Measurements from ENCODE around the gene CRYL1. TPM values are rescaled to one million over a fixed set of nuclear protein-coding genes. Genes with fewer than 3 reads are reported as not detected.

Gene CRYL1
- total and polyA plus RNA-seq, 2 of the 13 experiments (the other 11 are each of a cell fraction or from before 2014, with no cell fraction given) = 57.2 to 115 TPM

- H3K27me3 ChIP-seq (ENCODE audit: control insufficient read depth in 1 of 2, insufficient read depth in 2 of 2, low read length in 2 of 2) = no peaks in the 10 kb centered on the region; a peak in 1 of 5 replicates
- H3K27ac ChIP-seq (ENCODE audit: extremely low read length, insufficient read depth, low read length) = no peak overlapping the region
- no TSS peak for BruUV-seq (replicated peaks)
- no peak overlapping the region for H3K4me3 ChIP-seq (replicated peaks in 1 of 3; ENCODE audit: insufficient read depth in 1 of 3, low read depth in 2 of 3, low read length in 3 of 3)
- H3K36me3 ChIP-seq (replicated peaks in 1 of 2; ENCODE audit: control insufficient read depth in 1 of 2, insufficient read depth in 2 of 2, low read length in 2 of 2) = peaks cover 2 to 6% of the 10 kb centered on the region in 2 experiments; a peak in 3 of 5 replicates
- TF ChIP-seq REPIN1 (CRISPR knock-in tag; IDR thresholded peaks at IDR 0.05; ENCODE audit: borderline replicate concordance, low read depth) = no peak
- no peak for TF ChIP-seq ATF3 (CRISPR knock-in tag; IDR thresholded peaks at IDR 0.05)
- TF ChIP-seq ZC3H13 (CRISPR knock-in tag; IDR thresholded peaks at IDR 0.05) = no peak
- TF ChIP-seq TRIM22 (IDR thresholded peaks at IDR 0.05) = no peak
- TF ChIP-seq ZNF512 (CRISPR knock-in tag; IDR thresholded peaks at IDR 0.05) = no peak
- TF ChIP-seq SMAD3 (CRISPR knock-in tag; IDR thresholded peaks at IDR 0.05) = no peak
- H3K4me1 ChIP-seq (ENCODE audit: insufficient read depth, low read length) = no peaks in the 10 kb centered on the region
- H3K4me2 ChIP-seq (ENCODE audit: low read depth, low read length) = no peak overlapping the region
- CTCF ChIA-PET (ENCODE audit: low intra/inter-chr PET ratio, low total read pairs) = no interaction called here
- no peak for DNase-seq (ENCODE audit: low spot score)
- H2AFZ ChIP-seq (ENCODE audit: low read length) = no peak overlapping the region
- H3K79me2 ChIP-seq (ENCODE audit: insufficient read depth, low read length) = no peaks in the 10 kb centered on the region
- FAIRE-seq = no peak
- H3K9me3 ChIP-seq (ENCODE audit: low read length) = no peaks in the 10 kb centered on the region
- intact Hi-C loops (cut with micrococcal nuclease; ENCODE audit: unreplicated experiment) = no loop called here
- H4K20me1 ChIP-seq (ENCODE audit: insufficient read depth, low read length) = no peaks in the 10 kb centered on the region
- H3K9ac ChIP-seq (ENCODE audit: insufficient read depth, low read depth, low read length) = no peak overlapping the region
- WGBS (ENCODE audit: low lambda C conversion rate) = 70% methylated on average over 5 of the region's 6 CpGs
- POLR2A ChIA-PET = no interaction called here
- in situ Hi-C loops (cut with HindIII; ENCODE audit: extremely low pct_ligation_motif_present, low pct_unique_long_range_greater_than_20kb) = no loop called here
- no peak for ATAC-seq
Measured at GRCh38 chr13:20465218-20465879, 60.3 kb downstream of the CRYL1 start.

Measured in HepG2 (cell line).